Activated effector memory CD4-positive, alpha-beta T cell treated with anti-CD3 and anti-CD28 coated beads, Interleukin-2, amount 50 U/mL, for 16 hours (primary cell): ENCODE measurements around the gene CTXN3.
"Not testable (repeated sequence)": the region's sequence is repeated elsewhere in the genome, so short reads cannot be mapped to it uniquely, and the experiment has no call there.

Experiments
- DNase-seq: peaks from one replicate; pipeline ENCODE4 v3.0.0-alpha.2; 2020

Gene CTXN3

GRCh38 chr5:127652952-127653611 is 4.2 kb downstream of the CTXN3 start:
- DNase-seq: no peak

- no peak for DNase-seq
These were observed 7.9 kb downstream of the CTXN3 start for GRCh38 chr5:127656825-127657224.

GRCh38 chr5:127660047-127660733 is 11.3 kb downstream of the CTXN3 start:
- DNase-seq: no peak

- DNase-seq: no peak
These were observed 15.2 kb downstream of the CTXN3 start for GRCh38 chr5:127664093-127664492.

GRCh38 chr5:127665641-127666040 is 16.8 kb downstream of the CTXN3 start:
- DNase-seq: no peak

GRCh38 chr5:127666043-127666716 is 17.3 kb downstream of the CTXN3 start:
- DNase-seq: no peak

GRCh38 chr5:127667926-127668325 is 19.0 kb downstream of the CTXN3 start:
- no peak for DNase-seq

- DNase-seq: no peak
These were observed 22.3 kb downstream of the CTXN3 start for GRCh38 chr5:127671218-127671617.

GRCh38 chr5:127673117-127673800 is 24.4 kb downstream of the CTXN3 start:
- DNase-seq: no peak

- DNase-seq: not testable (repeated sequence)
These were observed 28.1 kb downstream of the CTXN3 start for GRCh38 chr5:127676951-127677350.

GRCh38 chr5:127679691-127680330 is 30.9 kb downstream of the CTXN3 start:
- DNase-seq: not testable (repeated sequence)

- no peak for DNase-seq
These were observed 31.7 kb downstream of the CTXN3 start for GRCh38 chr5:127680595-127680994.

- no peak for DNase-seq
These were observed 34.1 kb downstream of the CTXN3 start for GRCh38 chr5:127683008-127683407.

GRCh38 chr5:127684726-127685467 is 36.0 kb downstream of the CTXN3 start:
- no peak for DNase-seq

GRCh38 chr5:127685662-127686061 is 36.8 kb downstream of the CTXN3 start:
- DNase-seq: no peak

- DNase-seq: no peak
These were observed 37.5 kb downstream of the CTXN3 start for GRCh38 chr5:127686424-127686823.

GRCh38 chr5:127694518-127695171 is 45.8 kb downstream of the CTXN3 start:
- no peak for DNase-seq

- DNase-seq: no peak
These were observed 46.5 kb downstream of the CTXN3 start for GRCh38 chr5:127695346-127695745.

GRCh38 chr5:127696683-127697082 is 47.8 kb downstream of the CTXN3 start:
- DNase-seq: no peak

- DNase-seq: no peak
These were observed 49.2 kb downstream of the CTXN3 start for GRCh38 chr5:127697894-127698600.

- no peak for DNase-seq
These were observed 50.5 kb downstream of the CTXN3 start for GRCh38 chr5:127699416-127699815.
